Measurements from ENCODE around the gene FCHO2. TPM values are rescaled to one million over a fixed set of nuclear protein-coding genes. Genes with fewer than 3 reads are reported as not detected.

Gene FCHO2
- total and polyA plus RNA-seq, 2 of the 8 experiments (the other 6 are each of a cell fraction or from before 2014, with no cell fraction given) = 4.3 to 15.7 TPM

GRCh38 chr5:73103870-73104299 lies 148.0 kb downstream of the FCHO2 start:
- H3K79me1 ChIP-seq (ENCODE audit: low read depth, low read length) = no peaks in the 10 kb centered on the region
- H3K9ac ChIP-seq (replicated peaks in 1 of 4; ENCODE audit: extremely low read depth in 1 of 4, low read depth in 3 of 4, low read length in 3 of 4) = no peak overlapping the region
- no peak overlapping the region for H4K91ac ChIP-seq (replicated peaks; ENCODE audit: insufficient read length, low read length)
- H3K23ac ChIP-seq (ENCODE audit: insufficient read length) = no peak overlapping the region
- H3K4me3 ChIP-seq (ENCODE audit: extremely low read depth in 1 of 4, insufficient read depth in 2 of 4, low read depth in 3 of 4, low read length in 4 of 4) = no peak overlapping the region
- H3K18ac ChIP-seq (ENCODE audit: extremely low read depth, low read length) = no peak overlapping the region
- no peak overlapping the region for H2BK120ac ChIP-seq (replicated peaks; ENCODE audit: low read depth, low read length)
- DNase-seq (ENCODE audit: low read depth in 1 of 2, low spot score in 2 of 2) = no peak
- no peaks in the 10 kb centered on the region for H3K4me1 ChIP-seq (replicated peaks in 1 of 4; ENCODE audit: control insufficient read depth in 3 of 4, insufficient read depth in 4 of 4, low read length in 3 of 4)
- H3K9me3 ChIP-seq (ENCODE audit: insufficient read depth in 2 of 2, low read depth in 1 of 2, low read length in 1 of 2) = 0 out of 4 replicates have a peak, but pooled peaks cover 0 to 3% of the 10 kb centered on the region in 2 experiments
- no peak overlapping the region for H3K4me2 ChIP-seq (ENCODE audit: insufficient read depth in 1 of 2, low read depth in 2 of 2, low read length in 2 of 2)
- FAIRE-seq = no peak
- ChIA-PET POLR2A (ENCODE audit: partially characterized antibody) (no interaction called here), CTCF (ENCODE audit: partially characterized antibody) (interaction anchor here (1.2 to 1.3 kb wide), 2 partner anchors 39 to 127 kb away, joined by 3 read pairs; no protein-coding TSS in a partner anchor)
- H3K23me2 ChIP-seq (ENCODE audit: low read depth, low read length) = no peaks in the 10 kb centered on the region
- no peak overlapping the region for H2BK20ac ChIP-seq (ENCODE audit: low read length)
- H4K8ac ChIP-seq (ENCODE audit: extremely low read depth, insufficient read depth, low read length) = no peak overlapping the region
- H3K14ac ChIP-seq (ENCODE audit: insufficient read length) = no peak overlapping the region
- H4K5ac ChIP-seq (ENCODE audit: insufficient read length, low read depth, low read length) = no peak overlapping the region
- WGBS, 2 experiments (ENCODE audit: extremely low coverage in 1 of 2, insufficient coverage in 1 of 2, insufficient read length in 1 of 2, insufficient replicate concordance in 2 of 2, low coverage in 1 of 2, low lambda C conversion rate in 2 of 2, missing lambda C conversion rate in 1 of 2) = 85% methylated on average over 4 of the region's 4 CpGs; no CpG with 5 or more reads in 1 of the 2 experiments
- no peak overlapping the region for H2AK5ac ChIP-seq (ENCODE audit: low read depth, low read length)
- H2BK15ac ChIP-seq (ENCODE audit: low read length) = no peak overlapping the region
- H3K56ac ChIP-seq (replicated peaks; ENCODE audit: insufficient read length, low read depth, low read length) = no peak overlapping the region
- no peaks in the 10 kb centered on the region for H4K20me1 ChIP-seq (replicated peaks in 1 of 2; ENCODE audit: control insufficient read depth in 1 of 2, insufficient read depth in 2 of 2, low read length in 2 of 2)
- no peak overlapping the region for H3K27ac ChIP-seq (ENCODE audit: low read depth, low read length)
- no peaks in the 10 kb centered on the region for H3K36me3 ChIP-seq (ENCODE audit: control insufficient read depth in 2 of 4, insufficient read depth in 4 of 4, low read length in 3 of 4)
- no peaks in the 10 kb centered on the region for H3K27me3 ChIP-seq (replicated peaks in 1 of 4; ENCODE audit: control insufficient read depth in 3 of 4, extremely low read depth in 1 of 4, insufficient read depth in 3 of 4, low read length in 3 of 4)
- H2BK5ac ChIP-seq (ENCODE audit: low read depth, low read length) = no peak overlapping the region
- H2BK12ac ChIP-seq (ENCODE audit: low read depth, low read length) = no peak overlapping the region
- no peak overlapping the region for H2AFZ ChIP-seq (ENCODE audit: low read length)
- H3K4ac ChIP-seq (replicated peaks; ENCODE audit: insufficient read length, low read depth, low read length) = no peak overlapping the region
- H3K79me2 ChIP-seq (ENCODE audit: control insufficient read depth in 1 of 2, insufficient read depth in 2 of 2, low read length in 2 of 2) = no peaks in the 10 kb centered on the region
- TF ChIP-seq SAP30 (IDR thresholded peaks at IDR 0.05; ENCODE audit: insufficient read depth, insufficient replicate concordance, low read length) = no peak
- no peak for TF ChIP-seq TCF12 (IDR thresholded peaks at IDR 0.05; ENCODE audit: low read depth, low read length)
- no peak for TF ChIP-seq ATF3 (IDR thresholded peaks at IDR 0.05; ENCODE audit: insufficient read depth, low read depth, low read length)
- TF ChIP-seq KDM1A (IDR thresholded peaks at IDR 0.05; ENCODE audit: borderline replicate concordance, low read length) = no peak
- no peak for TF ChIP-seq SP4 (IDR thresholded peaks at IDR 0.05; ENCODE audit: low read length)
- TF ChIP-seq, protein P1, sequence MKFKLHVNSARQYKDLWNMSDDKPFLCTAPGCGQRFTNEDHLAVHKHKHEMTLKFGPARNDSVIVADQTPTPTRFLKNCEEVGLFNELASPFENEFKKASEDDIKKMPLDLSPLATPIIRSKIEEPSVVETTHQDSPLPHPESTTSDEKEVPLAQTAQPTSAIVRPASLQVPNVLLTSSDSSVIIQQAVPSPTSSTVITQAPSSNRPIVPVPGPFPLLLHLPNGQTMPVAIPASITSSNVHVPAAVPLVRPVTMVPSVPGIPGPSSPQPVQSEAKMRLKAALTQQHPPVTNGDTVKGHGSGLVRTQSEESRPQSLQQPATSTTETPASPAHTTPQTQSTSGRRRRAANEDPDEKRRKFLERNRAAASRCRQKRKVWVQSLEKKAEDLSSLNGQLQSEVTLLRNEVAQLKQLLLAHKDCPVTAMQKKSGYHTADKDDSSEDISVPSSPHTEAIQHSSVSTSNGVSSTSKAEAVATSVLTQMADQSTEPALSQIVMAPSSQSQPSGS (IDR thresholded peaks at IDR 0.05; ENCODE audit: low read length) = no peak
- TF ChIP-seq RBBP5 (IDR thresholded peaks at IDR 0.05; ENCODE audit: borderline replicate concordance, low read depth, low read length) = no peak
- no peak for TF ChIP-seq EGR1 (IDR thresholded peaks at IDR 0.05; ENCODE audit: borderline replicate concordance, low read depth, low read length)
